Skeletal muscle cell (primary cell): ENCODE results near the gene TMC2.
A peak's percentile ranks its signal among the peaks of the same experiment; 100 is the strongest.

Experiments
- DNase-seq: peaks from one replicate; pipeline ENCODE4 v3.0.0-alpha.2; 2010; ENCODE audit warnings: low read depth
- H3K4me3 ChIP-seq: 2 replicates; pipeline ENCODE4 v1.5.1; 2011; ENCODE audit warnings: low read depth, mild to moderate bottlenecking, control low read depth, low read length, moderate library complexity

The TMC2 gene

GRCh38 chr20:2563116-2563515 lies 26.7 kb downstream of the TMC2 start:
- no peak overlapping the region for H3K4me3 ChIP-seq
- DNase-seq, result no peak

GRCh38 chr20:2564406-2564805 lies 28.0 kb downstream of the TMC2 start:
- no peak for DNase-seq
- H3K4me3 ChIP-seq, result no peak overlapping the region

GRCh38 chr20:2575682-2576081 lies 39.3 kb downstream of the TMC2 start:
- DNase-seq, result no peak

DNA sequence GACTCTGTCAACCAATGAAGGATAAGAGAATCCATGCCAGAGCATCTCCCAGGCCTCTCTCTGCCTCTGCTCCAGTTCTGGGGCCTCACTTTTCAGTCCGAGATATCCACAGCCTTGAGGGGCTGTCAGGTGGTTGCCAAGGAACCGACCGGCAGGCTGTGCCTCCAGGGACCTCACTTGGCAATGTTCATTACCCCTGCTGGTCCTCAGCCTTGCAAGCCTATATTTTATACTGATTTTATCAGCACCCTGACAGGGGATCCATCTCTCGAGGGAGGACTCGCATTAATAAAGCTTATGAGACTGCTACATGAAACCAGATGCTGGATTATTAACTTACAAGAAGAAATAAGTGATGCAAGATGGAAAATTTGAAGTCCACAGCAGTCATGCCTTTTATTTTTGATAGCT lies 39.9 kb downstream of the TMC2 start:
- no peak for DNase-seq
- no peak overlapping the region for H3K4me3 ChIP-seq

More at GRCh38 chr20:2575682-2576081, 39.3 kb downstream of the TMC2 start:
- no peak overlapping the region for H3K4me3 ChIP-seq

DNA sequence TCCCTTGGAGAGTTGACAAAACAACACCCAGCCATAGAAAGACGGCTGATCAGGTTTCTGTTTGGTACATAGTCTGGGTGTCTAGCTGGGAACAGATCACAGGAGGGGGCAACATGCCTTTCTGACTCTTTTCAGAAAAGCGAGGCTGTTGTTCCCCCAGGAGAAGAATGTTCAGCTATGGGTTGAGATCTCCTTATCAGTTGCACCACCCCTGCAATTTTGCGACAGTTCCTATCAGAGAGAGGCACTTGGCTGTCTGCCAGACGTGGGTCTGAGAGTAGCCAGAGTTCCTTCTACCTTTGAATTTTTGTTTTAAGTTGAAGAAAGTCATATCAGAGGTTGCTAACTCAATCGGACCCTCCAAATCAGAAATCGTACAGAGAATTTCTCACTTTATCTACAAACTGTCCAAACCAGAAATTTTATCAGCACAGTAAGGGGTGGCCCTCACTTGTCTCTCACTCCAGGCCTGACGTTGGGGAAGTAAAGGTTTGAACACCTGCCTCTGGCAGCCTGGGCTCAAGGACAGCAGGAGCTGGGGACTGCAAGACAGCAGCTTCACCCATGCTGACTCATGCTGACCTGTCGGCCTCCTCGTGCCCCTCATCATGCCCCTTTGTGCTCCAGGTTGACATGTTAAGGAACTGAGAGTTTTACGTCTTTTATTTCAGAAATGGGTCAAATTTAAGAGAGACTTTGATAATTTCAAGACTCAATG lies 42.3 kb downstream of the TMC2 start:
- no peak for DNase-seq

DNA sequence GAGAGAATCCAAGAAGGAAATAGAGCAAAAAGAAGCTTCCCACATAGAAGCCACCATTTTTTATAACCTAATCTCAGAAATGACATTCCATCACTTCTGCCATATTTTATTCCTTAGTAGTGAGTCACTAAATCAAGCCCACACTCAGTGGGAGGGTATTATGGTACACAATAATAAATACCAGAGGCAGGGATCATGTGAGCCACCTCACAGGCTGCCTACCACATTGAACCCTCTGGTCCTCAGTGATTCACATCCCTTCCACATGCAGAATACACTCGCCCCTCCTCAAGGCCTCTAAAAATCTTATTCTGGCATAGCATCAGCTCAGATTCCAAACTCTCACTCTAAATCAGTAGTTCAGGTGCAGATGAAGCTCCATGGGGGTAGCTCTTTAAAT lies 49.4 kb downstream of the TMC2 start:
- DNase-seq, result peak; percentile 54

More for the DNA sequence above, 42.3 kb downstream of the TMC2 start:
- H3K4me3 ChIP-seq, result no peak overlapping the region

GRCh38 chr20:2593756-2594155 lies 57.4 kb downstream of the TMC2 start:
- no peak overlapping the region for H3K4me3 ChIP-seq
- DNase-seq, result no peak

More for the DNA sequence above, 49.4 kb downstream of the TMC2 start:
- no peak overlapping the region for H3K4me3 ChIP-seq

GRCh38 chr20:2595076-2595475 lies 58.7 kb downstream of the TMC2 start:
- DNase-seq, result no peak

DNA sequence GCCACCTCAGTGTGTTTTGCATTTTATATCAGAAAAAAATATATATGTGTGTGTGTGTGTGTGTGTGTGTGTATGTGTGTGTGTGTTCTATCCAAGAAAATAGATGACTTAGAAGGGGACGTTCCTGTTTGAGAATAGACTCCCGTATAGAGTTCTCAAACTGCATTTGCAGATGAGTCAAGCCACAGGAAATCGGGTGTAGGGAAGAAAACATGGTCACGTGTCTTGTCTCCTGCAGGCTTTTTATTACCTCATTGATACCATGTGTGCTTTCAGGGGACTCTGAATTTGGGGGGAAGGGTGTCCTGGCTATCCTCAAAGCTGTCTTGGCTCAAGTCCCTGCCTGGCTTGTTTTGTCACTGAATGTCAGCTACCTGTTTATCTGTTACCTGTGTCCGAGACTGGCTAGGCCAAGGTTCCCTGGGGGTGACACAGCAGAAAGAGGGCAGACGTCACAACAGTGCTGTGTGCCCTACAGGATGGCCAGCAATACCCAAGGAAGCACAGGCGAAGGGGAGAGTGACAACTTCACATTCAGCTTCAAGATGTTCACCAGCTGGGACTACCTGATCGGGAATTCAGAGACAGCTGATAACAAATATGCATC lies 60.4 kb downstream of the TMC2 start:
- no peak for DNase-seq
- no peak overlapping the region for H3K4me3 ChIP-seq

More at GRCh38 chr20:2595076-2595475, 58.7 kb downstream of the TMC2 start:
- no peak overlapping the region for H3K4me3 ChIP-seq

GRCh38 chr20:2599288-2600006 lies 63.1 kb downstream of the TMC2 start:
- no peak for DNase-seq
- no peak overlapping the region for H3K4me3 ChIP-seq

DNA sequence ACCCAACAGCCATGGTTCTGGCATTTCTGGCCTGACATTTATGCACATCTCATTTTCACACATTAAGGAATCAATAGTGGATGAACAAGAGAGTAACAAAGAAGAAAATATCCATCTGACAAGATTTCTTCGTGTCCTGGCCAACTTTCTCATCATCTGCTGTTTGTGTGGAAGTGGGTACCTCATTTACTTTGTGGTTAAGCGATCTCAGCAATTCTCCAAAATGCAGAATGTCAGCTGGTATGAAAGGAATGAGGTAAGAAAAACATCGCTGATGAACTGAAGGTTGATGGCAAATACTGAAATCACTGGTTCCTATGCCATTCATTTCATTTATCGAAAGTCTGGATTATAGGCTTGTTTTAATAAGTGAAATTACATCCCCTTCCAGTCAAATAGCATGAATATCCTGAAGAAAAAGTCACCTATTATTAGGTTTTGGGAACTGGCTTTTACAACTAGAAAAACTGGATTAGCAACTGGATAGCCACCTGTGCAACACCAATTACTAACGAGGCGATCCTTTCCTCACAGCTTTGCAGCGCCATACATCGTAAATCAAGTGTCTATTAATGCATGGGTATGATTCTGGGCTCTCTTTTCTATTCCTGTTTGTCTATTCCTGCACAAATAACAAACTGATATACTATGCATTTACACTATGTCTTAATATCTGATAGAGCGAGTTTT lies 65.8 kb downstream of the TMC2 start:
- no peak overlapping the region for H3K4me3 ChIP-seq
- DNase-seq, result no peak

DNA sequence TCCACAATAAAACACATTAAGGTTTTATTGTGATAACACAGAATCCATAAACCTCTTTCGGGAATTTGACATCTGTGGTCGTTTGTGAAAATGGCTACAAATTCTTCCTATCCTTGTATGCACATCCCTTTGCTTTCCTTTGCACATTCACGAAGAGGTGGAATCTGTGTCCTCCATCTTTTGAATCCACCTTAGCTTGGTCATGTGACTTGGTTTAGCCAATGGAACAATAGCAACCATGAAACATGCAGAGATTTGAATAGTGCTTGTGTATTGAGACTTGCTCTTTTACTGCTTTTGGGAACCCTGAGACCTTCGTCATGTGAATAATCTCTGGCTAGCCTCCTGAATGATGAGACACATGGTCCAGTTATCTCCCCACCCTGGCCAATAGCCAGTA lies 66.4 kb downstream of the TMC2 start:
- DNase-seq, result no peak
- no peak overlapping the region for H3K4me3 ChIP-seq

DNA sequence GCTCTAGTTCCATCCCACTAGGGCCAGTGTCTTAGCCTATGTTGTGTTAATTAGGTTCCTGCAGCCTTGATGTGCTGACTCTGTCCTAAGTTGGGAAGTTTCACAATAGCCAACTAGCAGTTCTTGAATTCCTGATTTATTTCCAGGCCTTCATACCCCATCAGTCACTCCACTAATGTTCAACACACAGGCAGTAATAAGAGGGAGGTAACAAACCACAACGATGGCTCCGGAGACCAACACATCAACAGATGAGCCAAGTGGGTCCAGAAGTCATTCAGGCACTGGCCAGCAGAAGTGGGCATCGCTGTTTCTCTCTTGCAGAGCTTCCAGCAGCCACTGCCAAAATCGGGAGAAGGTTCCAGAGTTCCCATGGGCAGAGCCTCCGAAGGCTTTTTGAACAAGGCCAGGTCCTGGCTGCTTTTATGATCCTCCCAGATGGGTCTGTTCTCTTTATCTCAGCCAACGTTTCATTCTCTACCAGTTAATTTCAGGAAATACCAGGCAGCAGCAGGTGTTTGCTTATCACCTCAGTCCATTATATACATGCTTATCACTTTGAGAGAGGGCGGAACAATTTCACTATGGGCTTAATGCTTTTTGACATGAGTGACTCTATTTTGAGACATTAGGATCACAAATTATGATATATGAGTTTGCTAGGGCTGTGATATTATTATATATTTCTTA lies 67.6 kb downstream of the TMC2 start:
- DNase-seq, result no peak

GRCh38 chr20:2604506-2604835 lies 68.1 kb downstream of the TMC2 start:
- DNase-seq, result no peak

More for the DNA sequence above, 67.6 kb downstream of the TMC2 start:
- no peak overlapping the region for H3K4me3 ChIP-seq

DNA sequence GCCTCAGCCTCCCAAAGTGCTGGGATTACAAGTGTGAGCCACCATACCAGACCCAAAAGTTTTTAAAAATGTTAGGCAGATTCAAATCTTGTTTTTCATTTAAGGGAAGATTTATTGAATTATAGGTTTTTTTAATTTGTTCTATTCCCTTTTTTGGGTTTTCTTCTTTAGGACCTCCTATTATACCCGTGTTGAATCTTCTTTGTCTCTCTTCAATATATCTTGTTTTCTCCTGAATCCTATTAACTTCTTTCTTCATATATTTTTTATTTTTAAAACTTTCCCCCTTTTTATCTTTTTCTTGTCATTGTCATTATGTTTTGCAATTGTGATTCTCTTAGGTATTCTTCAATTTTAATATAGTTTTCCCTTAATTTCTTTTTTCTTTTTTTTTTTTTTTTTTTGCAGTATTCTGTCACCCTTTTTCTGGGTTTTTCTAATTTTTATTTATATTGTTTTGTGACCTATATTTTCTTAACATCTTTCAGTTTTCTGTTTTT lies 70.2 kb downstream of the TMC2 start:
- no peak overlapping the region for H3K4me3 ChIP-seq
- no peak for DNase-seq

More at GRCh38 chr20:2604506-2604835, 68.1 kb downstream of the TMC2 start:
- no peak overlapping the region for H3K4me3 ChIP-seq

GRCh38 chr20:2610326-2610725 lies 74.0 kb downstream of the TMC2 start:
- no peak for DNase-seq
- H3K4me3 ChIP-seq, result no peak overlapping the region

DNA sequence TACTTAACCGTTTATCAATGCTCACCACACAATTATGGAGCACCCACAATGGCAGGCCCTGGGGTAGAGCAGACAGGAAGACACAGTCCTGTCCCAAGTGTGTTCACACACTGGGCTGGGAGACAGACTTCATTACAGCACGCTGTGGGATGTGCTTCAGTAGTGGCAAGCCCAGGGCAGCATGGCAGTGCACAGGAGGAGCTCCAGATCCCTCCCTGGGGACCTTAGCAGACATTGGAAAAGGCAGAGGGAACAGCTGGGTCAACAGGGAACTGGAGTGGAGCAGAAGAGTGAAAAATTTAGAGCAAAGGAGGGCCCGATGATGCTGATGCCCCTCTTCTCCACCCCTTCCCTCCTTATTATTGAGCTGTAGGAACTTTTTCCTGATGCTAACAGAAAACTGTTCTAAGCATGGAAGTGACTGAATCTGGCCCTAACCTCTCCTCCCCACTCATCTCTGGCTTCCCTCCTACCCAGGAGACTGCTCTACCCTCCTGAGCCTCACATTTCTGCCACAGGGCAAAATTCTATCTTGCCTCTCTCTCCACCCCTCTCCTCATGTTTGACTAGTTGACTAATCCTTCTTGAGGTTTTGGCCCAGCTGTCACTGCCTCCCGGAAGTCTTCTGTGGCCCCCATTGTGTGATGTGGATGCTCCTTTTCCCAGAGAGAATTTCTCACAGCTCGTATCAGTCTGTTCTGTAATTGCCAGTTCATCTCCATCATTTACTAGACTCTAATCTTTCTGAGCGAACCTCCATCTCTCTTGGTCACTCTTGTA lies 74.8 kb downstream of the TMC2 start:
- no peak for DNase-seq
- no peak overlapping the region for H3K4me3 ChIP-seq

GRCh38 chr20:2612073-2612472 lies 75.7 kb downstream of the TMC2 start:
- H3K4me3 ChIP-seq, result no peak overlapping the region
- no peak for DNase-seq

GRCh38 chr20:2616634-2617033 lies 80.3 kb downstream of the TMC2 start:
- no peak overlapping the region for H3K4me3 ChIP-seq
- DNase-seq, result no peak
